GM18870 (cell line): ENCODE measurements around the gene PTGFRN.
"Not testable (repeated sequence)": the region's sequence is repeated elsewhere in the genome, so short reads cannot be mapped to it uniquely, and the experiment has no call there.

Source experiments
- ATAC-seq: cut with Tn5 transposase; IDR thresholded peaks from one replicate; pipeline ENCODE4 v1.9.1; 2021; ENCODE audit warnings: moderate library complexity; ENCODE audit not compliant: unreplicated experiment

PTGFRN gene

GRCh38 chr1:116962987-116963639 lies 53.4 kb downstream of the PTGFRN start:
- no peak for ATAC-seq

GRCh38 chr1:116966791-116967190 lies 57.1 kb downstream of the PTGFRN start:
- ATAC-seq = no peak

- ATAC-seq = no peak
Measured at GRCh38 chr1:116968724-116969123, 59.0 kb downstream of the PTGFRN start.

GRCh38 chr1:116971258-116971860 lies 61.6 kb downstream of the PTGFRN start:
- no peak for ATAC-seq

- ATAC-seq = no peak
Measured at GRCh38 chr1:116971965-116972673, 62.4 kb downstream of the PTGFRN start.

GRCh38 chr1:116972674-116973030 lies 62.9 kb downstream of the PTGFRN start:
- no peak for ATAC-seq

GRCh38 chr1:116980309-116980708 lies 70.6 kb downstream of the PTGFRN start:
- ATAC-seq = not testable (repeated sequence)

- ATAC-seq = no peak
Measured at GRCh38 chr1:116981521-116982037, 71.9 kb downstream of the PTGFRN start.

- no peak for ATAC-seq
Measured at GRCh38 chr1:116982319-116983004, 72.7 kb downstream of the PTGFRN start.

GRCh38 chr1:116983112-116983511 lies 73.4 kb downstream of the PTGFRN start:
- ATAC-seq = no peak

- ATAC-seq = no peak
Measured at GRCh38 chr1:116983678-116984077, 74.0 kb downstream of the PTGFRN start.

GRCh38 chr1:116984406-116985160 lies 74.9 kb downstream of the PTGFRN start:
- no peak for ATAC-seq

- no peak for ATAC-seq
Measured at GRCh38 chr1:116986421-116987255, 76.9 kb downstream of the PTGFRN start.

GRCh38 chr1:116987256-116987555 lies 77.5 kb downstream of the PTGFRN start:
- ATAC-seq = no peak

GRCh38 chr1:116988248-116988647 lies 78.5 kb downstream of the PTGFRN start:
- ATAC-seq = no peak

GRCh38 chr1:116988908-116989307 lies 79.2 kb downstream of the PTGFRN start:
- no peak for ATAC-seq

- no peak for ATAC-seq
Measured at GRCh38 chr1:116989835-116990234, 80.1 kb downstream of the PTGFRN start.

- ATAC-seq = no peak
Measured at GRCh38 chr1:116990612-116991151, 81.0 kb downstream of the PTGFRN start.

- no peak for ATAC-seq
Measured at GRCh38 chr1:116991171-116991845, 81.6 kb downstream of the PTGFRN start.
